Right ventricle myocardium inferior (tissue), 1 donor: ENCODE results near the gene DNAJB14. TPM values are rescaled to one million over a fixed set of nuclear protein-coding genes. Genes with fewer than 3 reads are reported as not detected.
"Not testable (repeated sequence)": the region's sequence is repeated elsewhere in the genome, so short reads cannot be mapped to it uniquely, and the experiment has no call there.

Experiments
- ATAC-seq: fragments of 200-7000 bp; cut with Tn5 transposase; one replicate; pipeline ENCODE4 v1.9.1; 2020; ENCODE audit warnings: mild to moderate bottlenecking, moderate library complexity
- DNase-seq: peaks from one replicate; pipeline ENCODE4 v3.0.0; 2021; ENCODE audit errors: missing footprints
- intact Hi-C: fragments of 100-400 bp; cut with DNase I; formaldehyde crosslinking; loops from one replicate; pipeline ENCODE4 v1.11.0; 2022
- long read RNA-seq: library from polyadenylated mRNA; unstranded; transcript quantifications from one replicate; pipeline ENCODE4 v2.0.0, GENCODE V29; 2021
- total RNA-seq: library from RNA; stranded (reverse); fragmentation: NEBNext Ultra II Directional; extraction: Animal tissue kit (Norgen Biotek cat#: 25700); gene quantifications from one replicate; pipeline ENCODE4 v1.2.1, GENCODE V29; 2021
- donor health status: DM: no; HTN: yes; CAD: no; lungs with severe emphysema.

DNAJB14 gene
- 20.3 TPM for total RNA-seq
- long read RNA-seq, full-length matches to known transcripts: 8 of 8 reads
- long read RNA-seq, partial matches to known transcripts: 0 of 8 reads
- long read RNA-seq, other reads (novel, unspliced or antisense): 0 of 8 reads

DNA sequence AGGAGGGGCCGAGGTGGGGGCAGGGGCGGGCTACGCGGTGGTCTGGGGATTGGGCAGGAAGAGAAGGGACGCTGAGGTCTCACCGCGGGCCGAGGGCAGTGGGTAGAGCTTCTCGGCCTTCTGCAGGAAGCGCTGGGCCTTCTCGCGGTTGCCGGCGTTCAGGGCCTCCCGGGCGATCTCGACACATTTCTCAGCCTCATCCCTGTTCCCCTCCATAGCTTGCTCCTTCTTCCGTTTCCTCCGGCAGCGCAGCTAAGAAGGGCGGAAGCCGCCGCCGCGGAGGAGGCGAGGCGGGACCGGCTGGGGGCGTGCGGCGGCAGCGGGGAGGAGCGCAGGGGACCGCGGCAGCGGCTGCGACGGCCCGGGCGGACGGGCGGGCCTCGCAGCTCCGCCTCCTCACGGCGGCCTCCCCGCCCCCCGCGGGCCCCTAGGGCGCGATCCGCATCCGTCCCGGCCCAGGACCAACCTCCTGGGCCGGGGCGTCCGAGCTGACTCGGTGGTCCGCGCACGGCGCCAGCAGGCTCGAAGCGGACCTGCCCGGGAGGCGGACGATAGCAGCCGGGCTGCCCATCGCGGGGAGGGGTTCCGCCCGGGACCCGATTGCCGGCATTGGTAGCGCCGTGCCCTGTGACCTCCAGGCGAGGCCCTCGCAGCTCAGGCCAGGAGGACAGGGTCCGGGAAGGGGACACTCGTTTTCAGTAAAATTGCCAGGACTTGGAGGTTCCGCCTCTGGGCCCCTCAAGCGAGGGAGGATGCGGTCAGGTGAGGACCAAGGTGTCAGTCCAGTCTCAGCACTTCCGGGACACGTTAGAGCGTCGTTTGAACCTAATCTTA is at the start of gene DNAJB14:
Gene DNAJB14, minus strand, starts transcription at position 263 of the 834 bp plus-strand sequence. Its CDS starts 47 bp downstream, at position 216.
- intact Hi-C loops: loop anchor here (1.0 to 5.0 kb wide), 2 partner anchors 52 to 124 kb away; partner anchors contain the start of gene LAMTOR3
- ATAC-seq (peak; percentile 76), DNase-seq (peak; percentile 89)

DNA sequence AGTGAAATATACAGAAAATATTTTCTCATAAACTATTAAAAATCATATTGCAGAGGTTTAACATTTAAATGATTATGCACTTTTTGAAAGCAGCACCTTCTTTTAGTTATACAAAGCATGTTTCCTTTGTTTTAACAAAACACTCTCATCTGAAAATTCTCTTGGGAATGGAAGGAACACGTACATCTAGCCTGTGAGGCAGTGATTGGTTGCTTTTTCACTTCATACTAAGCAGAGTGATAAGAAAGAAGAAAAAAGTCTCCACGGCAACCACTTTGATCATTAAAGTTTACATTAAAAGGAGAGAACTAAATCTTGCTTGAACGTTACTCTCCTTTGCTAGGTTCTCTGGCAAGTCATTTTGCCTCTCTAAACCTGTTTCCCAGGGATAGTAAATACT is 45.3 kb upstream of the DNAJB14 start:
- DNase-seq: no peak
- no peak for ATAC-seq
- intact Hi-C loops: no loop called here

DNA sequence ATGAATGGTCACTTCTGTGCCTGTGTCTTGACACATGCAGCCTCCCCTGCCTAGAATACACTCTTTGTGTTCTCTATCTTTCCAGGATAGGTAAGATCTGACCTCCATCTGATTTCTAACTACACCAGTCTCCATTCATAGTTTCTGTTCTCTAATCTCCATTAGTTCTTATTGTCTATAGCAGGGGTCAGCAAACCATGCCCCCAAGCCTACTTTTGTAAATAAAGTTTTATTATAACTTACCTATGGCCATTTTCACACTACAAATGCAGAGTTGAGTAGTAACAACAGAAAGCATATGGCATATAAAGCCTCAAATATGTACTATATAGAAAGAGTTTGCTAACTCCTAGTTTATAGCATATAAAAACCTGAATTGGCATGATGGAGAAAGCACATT is 41.3 kb upstream of the DNAJB14 start:
- no peak for ATAC-seq
- DNase-seq: no peak
- intact Hi-C loops: no loop called here

DNA sequence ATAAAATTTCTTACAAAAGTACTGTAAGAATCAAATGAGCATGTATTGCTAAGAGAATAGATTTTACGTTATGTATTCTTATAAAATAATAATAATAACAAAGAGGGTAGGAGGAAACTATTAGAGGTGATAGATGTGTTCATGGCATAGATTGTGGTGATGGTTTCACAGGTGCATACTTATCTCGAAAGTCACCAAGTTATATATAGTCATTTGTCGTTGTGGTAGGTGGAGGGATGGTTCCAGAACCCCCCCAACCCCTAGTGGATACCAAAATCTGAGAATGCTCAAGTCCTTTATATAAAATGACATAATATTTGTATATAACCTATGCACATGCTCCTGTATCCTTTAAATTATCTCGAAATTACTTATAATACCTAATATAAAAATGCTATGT is 40.4 kb upstream of the DNAJB14 start:
- no peak for ATAC-seq
- intact Hi-C loops: no loop called here
- DNase-seq: no peak

DNA sequence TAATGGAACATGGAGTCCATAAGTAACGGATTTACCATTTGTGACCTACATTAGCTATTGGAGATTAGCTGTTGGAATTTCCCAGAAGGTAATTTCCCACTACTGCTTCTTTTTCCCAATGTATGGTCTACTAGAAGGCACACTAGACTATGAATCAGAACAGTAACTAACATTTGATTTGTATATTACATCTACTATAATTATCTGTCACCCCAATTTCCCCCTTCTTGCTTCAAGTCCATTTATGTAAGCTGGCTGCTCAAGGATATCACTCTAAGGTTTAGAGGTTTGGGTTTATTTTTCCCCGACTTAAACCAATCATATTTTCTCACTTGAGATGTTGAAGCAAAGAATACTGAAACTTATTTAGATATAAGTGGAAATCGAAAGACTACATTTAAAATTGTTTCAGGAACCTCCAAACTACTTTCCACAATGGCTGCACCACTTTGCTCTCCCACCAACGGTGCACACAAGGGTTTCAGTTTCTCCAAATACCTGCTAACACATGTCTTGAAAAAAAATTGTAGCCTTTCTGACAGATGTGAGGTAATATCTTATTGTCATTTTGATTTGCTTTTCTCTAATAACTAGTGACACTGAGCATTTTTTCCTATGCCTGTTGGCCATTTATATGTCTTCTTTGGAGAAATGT is 37.0 kb upstream of the DNAJB14 start:
- no peak for ATAC-seq
- intact Hi-C loops: no loop called here
- no peak for DNase-seq

DNA sequence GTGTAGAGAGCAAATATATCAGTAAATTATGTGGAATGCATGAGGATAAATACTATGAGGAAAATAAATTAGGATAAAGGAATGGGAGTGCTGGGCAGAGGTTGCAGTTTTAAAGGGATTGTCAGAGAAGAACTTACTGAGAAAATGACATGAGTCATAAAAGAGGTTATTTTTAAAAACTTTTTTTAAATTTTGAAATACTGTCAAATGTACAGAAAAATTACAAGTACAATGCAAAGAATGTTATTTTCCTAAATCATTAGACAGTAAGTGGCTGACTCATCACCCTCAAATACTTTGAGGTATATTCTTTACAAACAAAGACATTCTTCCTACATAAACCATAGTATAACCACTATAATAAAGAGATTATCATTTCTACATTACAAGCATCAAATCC is 33.5 kb upstream of the DNAJB14 start:
- no peak for ATAC-seq
- no peak for DNase-seq
- intact Hi-C loops: no loop called here

DNA sequence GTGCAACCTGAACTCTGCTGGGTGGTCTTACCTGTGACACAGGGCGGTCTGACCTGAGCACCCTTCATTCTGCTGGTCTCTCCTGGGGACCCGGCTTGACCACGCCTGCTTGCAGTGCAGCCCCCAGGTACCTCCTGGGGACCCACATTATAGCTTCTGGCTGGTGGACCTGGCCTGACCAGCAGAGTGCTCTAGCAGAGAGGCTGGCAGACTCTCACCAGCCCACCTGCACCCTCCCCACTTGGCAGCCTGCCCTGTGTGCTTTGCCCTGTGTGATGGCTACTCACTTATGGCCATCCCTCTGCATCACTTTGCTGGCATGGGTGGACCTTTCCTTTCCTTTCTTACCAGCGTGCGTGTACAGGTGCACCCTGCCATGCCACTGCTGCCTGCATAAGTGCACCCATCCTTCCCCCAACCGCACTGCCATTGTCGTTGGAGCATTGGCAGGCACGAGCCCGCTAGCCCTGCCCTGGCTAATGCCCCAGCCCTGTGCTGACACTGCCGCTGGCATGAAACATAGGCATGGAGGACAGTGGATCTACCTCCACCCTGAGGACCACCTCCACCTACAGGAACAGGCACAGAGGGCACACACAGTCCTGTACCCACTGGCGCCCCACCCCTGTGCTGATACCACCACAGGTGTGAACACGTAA is 25.2 kb upstream of the DNAJB14 start:
- intact Hi-C loops: no loop called here
- DNase-seq: no peak
- no peak for ATAC-seq

DNA sequence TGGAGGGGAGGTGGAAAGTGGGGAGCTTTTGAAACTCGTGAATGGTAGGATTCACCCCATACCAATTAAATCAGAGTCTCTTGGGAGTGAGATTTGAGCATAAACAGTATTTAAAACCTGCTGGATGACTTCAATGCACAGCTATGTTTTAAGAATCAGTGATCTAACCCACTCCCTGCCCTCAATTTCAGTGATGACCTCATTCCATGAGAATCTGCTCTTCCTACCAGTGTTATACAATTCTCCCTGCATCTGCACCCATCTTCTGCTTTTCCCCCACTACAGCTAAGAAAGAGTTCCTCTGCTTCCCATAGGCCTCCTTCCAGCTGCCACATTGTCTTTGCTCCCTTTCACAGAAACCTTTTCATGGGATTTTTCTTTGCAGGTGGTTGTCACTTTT is 21.9 kb upstream of the DNAJB14 start:
- ATAC-seq (no peak), DNase-seq (no peak)
- intact Hi-C loops: no loop called here

DNA sequence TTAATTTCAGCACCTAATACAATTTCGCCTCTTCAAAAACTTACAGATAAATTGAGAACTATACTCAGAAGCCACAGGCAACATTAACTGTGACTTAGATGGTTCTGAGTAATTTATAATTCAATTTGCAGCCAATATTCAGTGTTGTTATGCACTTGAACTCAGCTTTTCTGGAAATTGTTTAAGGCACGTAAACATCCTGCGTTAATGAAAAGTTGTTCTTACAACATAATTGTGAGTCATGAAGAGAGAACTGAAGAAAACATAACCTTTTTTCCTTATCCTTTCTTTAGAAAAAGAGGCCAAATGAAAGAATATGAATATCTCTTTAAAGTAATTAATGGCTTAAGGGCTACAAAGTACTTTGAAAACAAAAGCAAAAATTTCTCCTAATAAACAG is 20.3 kb upstream of the DNAJB14 start:
- intact Hi-C loops: no loop called here
- DNase-seq (no peak), ATAC-seq (no peak)

DNA sequence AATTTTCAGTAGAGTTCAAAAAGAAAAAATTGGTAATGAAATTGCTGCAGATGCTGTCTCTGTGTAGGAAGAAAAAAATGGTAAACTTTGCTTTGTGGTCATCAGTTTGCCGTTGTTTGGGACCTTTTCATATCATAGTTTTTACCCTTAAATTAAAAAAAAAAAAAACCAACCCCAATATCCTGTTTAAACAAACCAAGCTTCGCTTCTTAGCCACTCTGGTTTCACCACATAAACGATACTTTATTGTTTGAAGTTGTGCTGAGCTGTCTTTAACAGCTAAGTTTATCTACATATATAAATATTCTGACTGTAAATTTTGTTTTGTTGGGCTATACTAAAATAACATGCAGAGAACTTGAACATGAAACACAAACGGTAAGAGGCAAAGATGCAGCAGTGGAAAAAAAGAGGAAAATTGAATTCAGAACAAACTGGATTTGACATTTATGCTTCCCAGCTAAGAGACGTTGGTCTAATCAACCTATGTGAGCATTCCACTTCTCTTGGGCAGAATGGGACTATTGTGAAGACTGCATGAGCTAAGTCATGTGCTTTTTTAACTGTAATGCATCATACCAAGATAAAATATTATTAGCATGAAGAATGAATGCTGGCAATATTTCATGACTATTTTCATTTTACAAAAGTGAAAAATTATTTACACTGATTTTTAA is 19.4 kb upstream of the DNAJB14 start:
- intact Hi-C loops: no loop called here
- ATAC-seq: no peak
- no peak for DNase-seq

DNA sequence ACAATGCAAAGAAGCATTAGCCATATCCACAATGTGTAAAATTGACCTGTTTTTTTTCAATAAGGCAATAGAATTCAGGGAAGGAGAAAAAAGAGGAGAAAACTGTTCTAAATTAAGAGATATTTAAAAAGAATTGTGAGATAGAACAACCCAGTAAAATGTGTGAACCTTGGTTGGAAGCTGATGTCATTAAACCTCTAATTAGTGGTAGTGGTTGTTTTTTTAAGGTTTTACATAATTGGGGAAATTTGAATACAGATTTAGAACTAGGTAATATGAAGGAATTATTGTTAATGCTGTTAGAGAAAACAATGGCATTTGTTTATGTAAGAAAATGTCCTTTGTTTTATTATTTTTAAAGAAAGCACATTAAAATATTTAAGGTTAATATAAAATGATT is 18.8 kb upstream of the DNAJB14 start:
- DNase-seq (no peak), ATAC-seq (no peak)
- intact Hi-C loops: no loop called here

DNA sequence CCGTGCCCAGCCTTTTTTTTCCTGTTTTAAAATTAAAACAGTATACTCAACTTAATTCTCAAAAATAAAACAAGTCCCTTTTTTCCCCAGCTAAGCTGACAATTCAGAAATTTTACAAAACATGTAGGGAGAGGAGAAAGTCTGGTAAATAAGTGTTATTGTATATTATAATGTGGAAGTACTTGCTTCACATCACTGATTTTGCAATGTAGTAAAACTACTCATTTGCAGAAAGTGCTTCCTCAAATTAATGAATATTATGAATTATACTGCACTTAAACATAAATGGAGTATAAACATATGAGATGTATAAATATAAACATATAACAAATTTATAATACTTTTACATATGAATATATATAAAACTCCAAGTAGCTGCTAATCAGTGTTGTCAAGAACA is 15.3 kb upstream of the DNAJB14 start:
- intact Hi-C loops: no loop called here
- ATAC-seq (no peak), DNase-seq (no peak)

DNA sequence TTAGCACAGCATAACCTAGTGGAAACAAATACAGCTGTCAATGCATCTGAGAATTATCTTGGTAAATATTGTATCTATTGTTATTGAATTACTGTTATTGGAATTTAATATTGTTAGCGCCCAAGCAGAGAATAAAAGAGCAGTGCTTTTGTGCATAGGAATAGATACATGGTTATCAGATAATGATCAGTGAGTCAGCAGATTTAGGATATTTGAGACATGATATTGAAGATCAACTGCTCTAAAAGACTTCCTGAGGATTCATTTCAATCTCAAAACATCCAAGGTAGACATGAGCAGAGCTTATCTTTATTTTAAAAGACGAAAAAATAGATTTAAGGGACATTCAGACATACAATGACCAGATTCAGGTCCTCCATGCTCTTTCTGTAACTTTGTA is 14.2 kb upstream of the DNAJB14 start:
- no peak for DNase-seq
- intact Hi-C loops: no loop called here
- ATAC-seq: no peak

DNA sequence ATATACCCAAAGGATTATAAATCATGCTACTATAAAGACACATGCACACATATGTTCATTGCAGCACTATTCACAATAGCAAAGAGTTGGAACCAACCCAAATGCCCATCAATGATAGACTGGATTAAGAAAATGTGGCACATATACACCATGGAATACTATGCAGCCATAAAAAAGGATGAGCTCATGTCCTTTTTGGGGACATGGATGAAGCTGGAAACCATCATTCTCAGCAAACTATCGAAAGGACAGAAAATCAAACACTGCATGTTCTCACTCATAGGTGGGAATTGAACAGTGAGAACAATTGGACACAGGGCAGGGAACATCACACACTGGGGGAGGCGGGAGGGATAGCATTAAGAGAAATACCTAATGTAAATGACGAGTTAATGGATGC is 11.8 kb upstream of the DNAJB14 start:
- intact Hi-C loops, DNase-seq, ATAC-seq: not testable (repeated sequence)

DNA sequence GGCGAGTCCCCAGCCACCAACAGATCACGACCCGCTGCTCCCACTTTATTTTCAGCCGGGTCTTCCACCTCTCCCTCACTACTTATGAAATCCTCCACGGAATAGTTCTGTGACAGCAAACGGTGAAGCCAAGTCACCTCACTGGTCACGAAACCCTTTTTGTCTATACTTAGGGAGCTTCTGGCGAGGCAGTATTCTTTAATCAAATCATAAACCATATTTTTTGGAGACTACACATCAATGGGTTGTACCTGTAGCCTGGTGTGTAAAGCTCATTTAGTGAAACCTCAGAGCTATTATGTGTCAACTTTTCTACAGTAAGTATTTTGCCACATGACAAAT is 4.5 kb upstream of the DNAJB14 start:
- intact Hi-C loops: loop anchor here (2.0 kb wide), 1 partner anchor 388 kb away; no protein-coding TSS in a partner anchor
- ATAC-seq: no peak
- DNase-seq: no peak

DNA sequence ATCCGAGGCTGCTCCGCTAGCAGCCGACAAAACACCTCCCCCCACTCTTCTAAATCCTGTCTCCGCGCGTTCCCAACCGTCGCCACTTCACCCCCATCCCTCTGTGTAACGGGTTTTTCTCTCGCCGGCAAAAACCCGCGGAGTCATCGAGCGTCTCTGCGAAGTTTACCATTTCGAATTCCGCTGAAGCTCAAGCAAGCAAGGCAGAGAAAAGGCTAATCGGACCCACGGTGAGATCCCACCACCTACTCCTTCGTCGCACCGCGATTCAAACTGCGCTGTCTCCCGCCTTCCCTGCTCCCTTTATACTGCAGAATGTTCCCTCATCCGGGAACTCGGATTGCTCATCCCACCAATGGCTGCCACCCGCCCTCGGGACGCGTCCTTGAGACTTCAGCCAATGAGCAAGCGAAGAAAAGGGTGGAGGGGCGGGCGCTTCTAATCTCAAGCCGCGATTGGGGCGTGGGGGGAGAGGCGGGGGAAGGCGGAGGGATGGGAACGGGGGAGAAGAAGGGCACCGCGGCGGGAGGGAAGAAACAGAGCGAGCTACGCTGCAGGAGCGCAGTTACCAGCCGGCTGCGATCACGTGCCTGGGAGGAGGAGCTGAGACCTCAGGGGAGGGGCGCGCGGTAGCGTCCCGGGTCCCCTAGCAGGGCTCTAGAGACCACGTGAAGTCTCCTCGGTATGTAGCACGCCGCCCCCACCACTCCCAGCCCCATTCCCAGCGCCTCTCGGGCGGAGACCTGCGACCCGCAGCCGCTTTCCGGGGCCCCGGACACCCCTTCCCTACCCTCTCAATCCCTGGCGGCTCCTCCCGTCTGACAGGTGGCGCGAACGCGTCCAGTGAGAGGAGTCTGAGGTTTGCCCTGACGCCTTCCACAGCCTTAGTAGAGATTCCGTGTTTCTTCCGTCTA is 3.8 kb upstream of the DNAJB14 start, which contains the start of gene H2AZ1:
Gene H2AZ1, minus strand, starts transcription at position 277 of the 914 bp plus-strand sequence. Its CDS starts 105 bp downstream, at position 172.
- DNase-seq: peak; percentile 99
- ATAC-seq: peak; percentile 92
- intact Hi-C loops: loop anchor here (2.0 to 5.0 kb wide), 2 partner anchors 128 to 387 kb away; no protein-coding TSS in a partner anchor

DNA sequence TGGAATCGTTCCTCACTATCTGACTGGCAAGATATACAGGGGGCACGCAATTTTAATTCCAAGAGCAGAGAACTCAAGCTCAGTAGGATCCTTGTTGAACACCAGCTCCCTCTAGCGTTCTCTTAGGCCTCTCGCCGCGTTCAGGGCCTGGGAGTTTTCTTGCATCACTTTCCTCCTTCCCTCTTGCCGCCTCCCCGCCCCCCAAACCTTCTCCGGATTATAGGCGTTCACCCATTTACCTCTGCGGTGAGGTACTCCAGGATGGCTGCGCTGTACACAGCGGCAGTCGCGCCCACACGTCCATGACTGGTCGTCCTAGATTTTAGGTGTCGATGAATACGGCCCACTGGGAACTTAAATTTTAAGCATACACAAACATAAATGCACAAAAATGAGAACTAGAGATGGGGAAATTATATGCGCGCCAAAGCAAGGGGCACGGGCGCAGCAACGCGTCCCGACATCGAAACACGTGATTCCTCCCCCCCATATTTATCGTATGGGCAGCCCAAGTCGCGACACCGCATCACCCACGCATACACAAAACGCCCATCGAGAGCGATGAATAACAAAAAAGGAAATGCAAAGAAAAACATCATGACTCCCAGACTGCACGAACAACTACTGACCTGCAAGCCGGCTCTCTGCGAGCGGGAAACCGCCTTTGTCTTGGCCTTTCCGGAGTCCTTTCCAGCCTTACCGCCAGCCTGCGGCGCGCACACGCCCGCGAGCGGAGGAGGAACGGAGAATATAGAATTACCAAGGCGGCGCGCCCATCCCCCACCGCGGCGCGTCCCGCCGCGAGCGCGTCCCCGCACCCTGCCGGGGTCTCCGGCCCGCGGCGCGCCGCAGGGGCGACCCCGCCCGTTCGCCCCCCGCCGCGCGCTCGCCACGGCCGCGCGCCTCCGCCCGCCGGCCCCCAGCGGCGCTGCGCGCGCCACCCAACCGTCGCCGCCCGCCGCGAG is 2.9 kb upstream of the DNAJB14 start:
- DNase-seq (peak; percentile 95), ATAC-seq (peak; percentile 37)
- intact Hi-C loops: loop anchor here (5.0 kb wide), 1 partner anchor 127 kb away; no protein-coding TSS in a partner anchor
